WTC11 (cell line): ENCODE measurements around the gene RGSL1. TPM values are rescaled to one million over a fixed set of nuclear protein-coding genes. Genes with fewer than 3 reads are reported as not detected.

Source experiments
- ATAC-seq: fragments of 200-7000 bp; cut with Tn5 transposase; 2 replicates; pipeline ENCODE4 v1.10.0; 2021; ENCODE audit warnings: mild to moderate bottlenecking, moderate library complexity
- CTCF ChIA-PET: fragments of 300-600 bp; sonication (Branson Sonifier 250); formaldehyde crosslinking; loops from one replicate; lab custom pipeline; 2021; ENCODE audit warnings: antibody characterized with exemption; lab: Charles Lee
- POLR2A ChIA-PET: fragments of 350-600 bp; sonication (Branson Sonifier 250); formaldehyde crosslinking; loops from one replicate; lab custom pipeline; 2021; ENCODE audit warnings: antibody characterized with exemption; lab: Charles Lee
- DNase-seq: peaks from one replicate; pipeline ENCODE4 v3.0.0; 2021; ENCODE audit warnings: low spot score
- H3K27ac Mint-ChIP-seq: 2 replicates; pipeline ENCODE4 v1.8.0; 2021; ENCODE audit warnings: mixed read lengths
- H3K27me3 Mint-ChIP-seq: 2 replicates; pipeline ENCODE4 v1.8.0; 2021; ENCODE audit warnings: low read depth, mild to moderate bottlenecking, moderate library complexity, mixed read lengths
- H3K36me3 Mint-ChIP-seq: 2 replicates; pipeline ENCODE4 v1.8.0; 2021; ENCODE audit warnings: mixed read lengths
- H3K4me1 Mint-ChIP-seq: 2 replicates; pipeline ENCODE4 v1.8.0; 2022; ENCODE audit warnings: mixed read lengths
- H3K4me3 Mint-ChIP-seq: 2 replicates; pipeline ENCODE4 v1.8.0; 2021; ENCODE audit warnings: mild to moderate bottlenecking, moderate library complexity, mixed read lengths
- H3K9me3 Mint-ChIP-seq: 2 replicates; pipeline ENCODE4 v1.8.0; 2021; ENCODE audit warnings: mixed read lengths
- ESRRA ChIP-seq: sonication (generic); formaldehyde crosslinking; IDR thresholded peaks from 2 replicates; pipeline ENCODE4 v1.8.1; 2022; ENCODE audit warnings: mild to moderate bottlenecking, missing genetic modification reagents, borderline replicate concordance
- NFATC4 ChIP-seq: fragments of 250-450 bp; sonication (Bioruptor Pico); IDR thresholded peaks from 2 replicates; pipeline ENCODE4 v1.9.0; 2021; ENCODE audit warnings: mild to moderate bottlenecking
- NFE2L1 ChIP-seq: sonication (generic); formaldehyde crosslinking; IDR thresholded peaks from 2 replicates; pipeline ENCODE4 v1.8.1; 2023; ENCODE audit warnings: missing genetic modification reagents
- NR3C1 ChIP-seq: sonication (generic); formaldehyde crosslinking; conservative IDR thresholded peaks from 2 replicates; pipeline ENCODE4 v1.8.1; 2023; ENCODE audit warnings: low read depth, mild to moderate bottlenecking, missing genetic modification reagents
- PRDM15 ChIP-seq: sonication (generic); formaldehyde crosslinking; IDR thresholded peaks from 2 replicates; pipeline ENCODE4 v1.8.0; 2022; ENCODE audit warnings: missing genetic modification reagents
- ZNF532 ChIP-seq: fragments of 250-450 bp; sonication (Bioruptor Pico); IDR thresholded peaks from 2 replicates; pipeline ENCODE4 v1.9.0; 2021; ENCODE audit warnings: mild to moderate bottlenecking, borderline replicate concordance
- total RNA-seq: library from RNA; stranded (reverse); gene quantifications from 3 replicates; pipeline ENCODE4 v1.2.3, GENCODE V29; 2021
- TF ChIP-seq, protein P1 (sequence below): fragments of 250-450 bp; sonication (Bioruptor Pico); IDR thresholded peaks from 2 replicates; pipeline ENCODE4 v1.9.0; 2021; ENCODE audit warnings: mild to moderate bottlenecking
- TF ChIP-seq, protein P2 (sequence below): sonication (generic); formaldehyde crosslinking; IDR thresholded peaks from 2 replicates; pipeline ENCODE4 v1.8.0; 2022; ENCODE audit warnings: mild to moderate bottlenecking, missing genetic modification reagents
- TF ChIP-seq, protein P3 (sequence below): sonication (generic); formaldehyde crosslinking; IDR thresholded peaks from 2 replicates; pipeline ENCODE4 v1.8.1; 2023; ENCODE audit warnings: mild to moderate bottlenecking, missing genetic modification reagents, borderline replicate concordance
- TF ChIP-seq, protein P4 (sequence below): sonication (generic); formaldehyde crosslinking; IDR thresholded peaks from 2 replicates; pipeline ENCODE4 v1.8.0; 2022; ENCODE audit warnings: mild to moderate bottlenecking, missing genetic modification reagents
- TF ChIP-seq, protein P5 (sequence below): fragments of 200-600 bp; IDR thresholded peaks from 2 replicates; pipeline ENCODE4 v1.8.0; 2022; ENCODE audit warnings: antibody characterized with exemption
- TF ChIP-seq, protein P6 (sequence below): sonication (generic); formaldehyde crosslinking; IDR thresholded peaks from 2 replicates; pipeline ENCODE4 v1.8.1; 2023; ENCODE audit warnings: mild to moderate bottlenecking, missing genetic modification reagents, moderate library complexity

The RGSL1 gene
- total RNA-seq, 1 experiment from 2014 or later: not detected

DNA sequence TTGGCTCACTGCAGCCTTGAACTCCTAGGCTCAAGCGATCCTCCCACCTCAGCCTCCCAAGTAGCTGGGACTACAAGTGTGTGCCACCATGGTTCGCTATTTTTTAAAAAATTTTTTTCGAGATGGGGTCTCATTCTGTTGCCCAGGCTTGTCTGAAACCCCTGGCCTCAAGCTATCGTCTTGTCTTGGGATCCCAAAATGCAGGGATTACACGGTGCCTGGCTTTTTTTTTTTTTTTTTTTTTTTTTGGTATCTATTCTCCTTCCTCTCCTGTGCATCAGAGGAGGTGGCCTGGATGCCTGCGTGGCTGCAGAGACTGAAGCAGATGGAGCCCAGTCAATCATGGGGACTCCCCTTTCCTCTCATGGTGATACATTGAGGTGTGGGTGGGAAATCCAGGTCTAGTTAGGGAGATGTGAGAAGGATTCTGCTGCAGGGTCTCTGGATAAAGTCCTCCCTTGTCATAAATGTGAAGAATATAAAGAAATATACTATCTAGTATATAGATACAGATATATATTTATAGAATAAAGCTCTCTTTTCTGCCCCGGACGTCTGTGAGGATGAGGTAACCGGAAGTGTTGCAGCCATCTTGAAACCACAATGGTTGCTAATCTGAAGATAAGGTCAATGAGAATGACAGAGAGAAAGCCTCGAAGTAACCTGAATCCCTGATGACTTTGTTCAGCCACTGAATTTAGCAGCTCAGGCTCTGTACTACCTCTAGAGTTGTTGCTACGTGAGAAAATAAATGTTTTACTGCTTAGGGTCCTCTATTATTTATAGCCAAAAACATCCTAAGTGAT is 19.5 kb upstream of the RGSL1 start:
- Mint-ChIP-seq H3K4me3 (no peak overlapping the region), H3K27ac (no peak overlapping the region), H3K9me3 (no peaks in the 10 kb centered on the region), H3K27me3 (no peaks in the 10 kb centered on the region), H3K36me3 (no peaks in the 10 kb centered on the region), H3K4me1 (no peaks in the 10 kb centered on the region; the same call in 1 of the 2 replicates)
- no peak for DNase-seq
- CTCF ChIA-PET: no interaction called here
- POLR2A ChIA-PET: no interaction called here
- no peak for ATAC-seq
- TF ChIP-seq, protein P1, sequence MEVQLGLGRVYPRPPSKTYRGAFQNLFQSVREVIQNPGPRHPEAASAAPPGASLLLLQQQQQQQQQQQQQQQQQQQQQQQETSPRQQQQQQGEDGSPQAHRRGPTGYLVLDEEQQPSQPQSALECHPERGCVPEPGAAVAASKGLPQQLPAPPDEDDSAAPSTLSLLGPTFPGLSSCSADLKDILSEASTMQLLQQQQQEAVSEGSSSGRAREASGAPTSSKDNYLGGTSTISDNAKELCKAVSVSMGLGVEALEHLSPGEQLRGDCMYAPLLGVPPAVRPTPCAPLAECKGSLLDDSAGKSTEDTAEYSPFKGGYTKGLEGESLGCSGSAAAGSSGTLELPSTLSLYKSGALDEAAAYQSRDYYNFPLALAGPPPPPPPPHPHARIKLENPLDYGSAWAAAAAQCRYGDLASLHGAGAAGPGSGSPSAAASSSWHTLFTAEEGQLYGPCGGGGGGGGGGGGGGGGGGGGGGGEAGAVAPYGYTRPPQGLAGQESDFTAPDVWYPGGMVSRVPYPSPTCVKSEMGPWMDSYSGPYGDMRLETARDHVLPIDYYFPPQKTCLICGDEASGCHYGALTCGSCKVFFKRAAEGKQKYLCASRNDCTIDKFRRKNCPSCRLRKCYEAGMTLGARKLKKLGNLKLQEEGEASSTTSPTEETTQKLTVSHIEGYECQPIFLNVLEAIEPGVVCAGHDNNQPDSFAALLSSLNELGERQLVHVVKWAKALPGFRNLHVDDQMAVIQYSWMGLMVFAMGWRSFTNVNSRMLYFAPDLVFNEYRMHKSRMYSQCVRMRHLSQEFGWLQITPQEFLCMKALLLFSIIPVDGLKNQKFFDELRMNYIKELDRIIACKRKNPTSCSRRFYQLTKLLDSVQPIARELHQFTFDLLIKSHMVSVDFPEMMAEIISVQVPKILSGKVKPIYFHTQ (CRISPR knock-in tag): no peak
- TF ChIP-seq PRDM15 (CRISPR knock-in tag) (no peak), NFATC4 (CRISPR knock-in tag) (no peak), NR3C1 (CRISPR knock-in tag) (no peak), ZNF532 (CRISPR knock-in tag) (no peak)
- TF ChIP-seq, protein P2, sequence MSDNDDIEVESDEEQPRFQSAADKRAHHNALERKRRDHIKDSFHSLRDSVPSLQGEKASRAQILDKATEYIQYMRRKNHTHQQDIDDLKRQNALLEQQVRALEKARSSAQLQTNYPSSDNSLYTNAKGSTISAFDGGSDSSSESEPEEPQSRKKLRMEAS (CRISPR knock-in tag): no peak
- TF ChIP-seq, protein P3, sequence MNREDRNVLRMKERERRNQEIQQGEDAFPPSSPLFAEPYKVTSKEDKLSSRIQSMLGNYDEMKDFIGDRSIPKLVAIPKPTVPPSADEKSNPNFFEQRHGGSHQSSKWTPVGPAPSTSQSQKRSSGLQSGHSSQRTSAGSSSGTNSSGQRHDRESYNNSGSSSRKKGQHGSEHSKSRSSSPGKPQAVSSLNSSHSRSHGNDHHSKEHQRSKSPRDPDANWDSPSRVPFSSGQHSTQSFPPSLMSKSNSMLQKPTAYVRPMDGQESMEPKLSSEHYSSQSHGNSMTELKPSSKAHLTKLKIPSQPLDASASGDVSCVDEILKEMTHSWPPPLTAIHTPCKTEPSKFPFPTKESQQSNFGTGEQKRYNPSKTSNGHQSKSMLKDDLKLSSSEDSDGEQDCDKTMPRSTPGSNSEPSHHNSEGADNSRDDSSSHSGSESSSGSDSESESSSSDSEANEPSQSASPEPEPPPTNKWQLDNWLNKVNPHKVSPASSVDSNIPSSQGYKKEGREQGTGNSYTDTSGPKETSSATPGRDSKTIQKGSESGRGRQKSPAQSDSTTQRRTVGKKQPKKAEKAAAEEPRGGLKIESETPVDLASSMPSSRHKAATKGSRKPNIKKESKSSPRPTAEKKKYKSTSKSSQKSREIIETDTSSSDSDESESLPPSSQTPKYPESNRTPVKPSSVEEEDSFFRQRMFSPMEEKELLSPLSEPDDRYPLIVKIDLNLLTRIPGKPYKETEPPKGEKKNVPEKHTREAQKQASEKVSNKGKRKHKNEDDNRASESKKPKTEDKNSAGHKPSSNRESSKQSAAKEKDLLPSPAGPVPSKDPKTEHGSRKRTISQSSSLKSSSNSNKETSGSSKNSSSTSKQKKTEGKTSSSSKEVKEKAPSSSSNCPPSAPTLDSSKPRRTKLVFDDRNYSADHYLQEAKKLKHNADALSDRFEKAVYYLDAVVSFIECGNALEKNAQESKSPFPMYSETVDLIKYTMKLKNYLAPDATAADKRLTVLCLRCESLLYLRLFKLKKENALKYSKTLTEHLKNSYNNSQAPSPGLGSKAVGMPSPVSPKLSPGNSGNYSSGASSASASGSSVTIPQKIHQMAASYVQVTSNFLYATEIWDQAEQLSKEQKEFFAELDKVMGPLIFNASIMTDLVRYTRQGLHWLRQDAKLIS (CRISPR knock-in tag): no peak

- Mint-ChIP-seq H3K36me3 (no peaks in the 10 kb centered on the region), H3K9me3 (no peaks in the 10 kb centered on the region), H3K4me3 (no peak overlapping the region), H3K27me3 (no peaks in the 10 kb centered on the region), H3K4me1 (no peaks in the 10 kb centered on the region; the same call in 1 of the 2 replicates), H3K27ac (no peak overlapping the region)
- DNase-seq (no peak), ATAC-seq (no peak)
- ChIA-PET POLR2A (no interaction called here), CTCF (no interaction called here)
- no peak for TF ChIP-seq NFE2L1
- TF ChIP-seq, protein P4, sequence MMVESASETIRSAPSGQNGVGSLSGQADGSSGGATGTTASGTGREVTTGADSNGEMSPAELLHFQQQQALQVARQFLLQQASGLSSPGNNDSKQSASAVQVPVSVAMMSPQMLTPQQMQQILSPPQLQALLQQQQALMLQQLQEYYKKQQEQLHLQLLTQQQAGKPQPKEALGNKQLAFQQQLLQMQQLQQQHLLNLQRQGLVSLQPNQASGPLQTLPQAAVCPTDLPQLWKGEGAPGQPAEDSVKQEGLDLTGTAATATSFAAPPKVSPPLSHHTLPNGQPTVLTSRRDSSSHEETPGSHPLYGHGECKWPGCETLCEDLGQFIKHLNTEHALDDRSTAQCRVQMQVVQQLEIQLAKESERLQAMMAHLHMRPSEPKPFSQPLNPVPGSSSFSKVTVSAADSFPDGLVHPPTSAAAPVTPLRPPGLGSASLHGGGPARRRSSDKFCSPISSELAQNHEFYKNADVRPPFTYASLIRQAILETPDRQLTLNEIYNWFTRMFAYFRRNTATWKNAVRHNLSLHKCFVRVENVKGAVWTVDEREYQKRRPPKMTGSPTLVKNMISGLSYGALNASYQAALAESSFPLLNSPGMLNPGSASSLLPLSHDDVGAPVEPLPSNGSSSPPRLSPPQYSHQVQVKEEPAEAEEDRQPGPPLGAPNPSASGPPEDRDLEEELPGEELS (CRISPR knock-in tag): no peak
- TF ChIP-seq, protein P5, sequence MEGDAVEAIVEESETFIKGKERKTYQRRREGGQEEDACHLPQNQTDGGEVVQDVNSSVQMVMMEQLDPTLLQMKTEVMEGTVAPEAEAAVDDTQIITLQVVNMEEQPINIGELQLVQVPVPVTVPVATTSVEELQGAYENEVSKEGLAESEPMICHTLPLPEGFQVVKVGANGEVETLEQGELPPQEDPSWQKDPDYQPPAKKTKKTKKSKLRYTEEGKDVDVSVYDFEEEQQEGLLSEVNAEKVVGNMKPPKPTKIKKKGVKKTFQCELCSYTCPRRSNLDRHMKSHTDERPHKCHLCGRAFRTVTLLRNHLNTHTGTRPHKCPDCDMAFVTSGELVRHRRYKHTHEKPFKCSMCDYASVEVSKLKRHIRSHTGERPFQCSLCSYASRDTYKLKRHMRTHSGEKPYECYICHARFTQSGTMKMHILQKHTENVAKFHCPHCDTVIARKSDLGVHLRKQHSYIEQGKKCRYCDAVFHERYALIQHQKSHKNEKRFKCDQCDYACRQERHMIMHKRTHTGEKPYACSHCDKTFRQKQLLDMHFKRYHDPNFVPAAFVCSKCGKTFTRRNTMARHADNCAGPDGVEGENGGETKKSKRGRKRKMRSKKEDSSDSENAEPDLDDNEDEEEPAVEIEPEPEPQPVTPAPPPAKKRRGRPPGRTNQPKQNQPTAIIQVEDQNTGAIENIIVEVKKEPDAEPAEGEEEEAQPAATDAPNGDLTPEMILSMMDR: no peak
- TF ChIP-seq, protein P6, sequence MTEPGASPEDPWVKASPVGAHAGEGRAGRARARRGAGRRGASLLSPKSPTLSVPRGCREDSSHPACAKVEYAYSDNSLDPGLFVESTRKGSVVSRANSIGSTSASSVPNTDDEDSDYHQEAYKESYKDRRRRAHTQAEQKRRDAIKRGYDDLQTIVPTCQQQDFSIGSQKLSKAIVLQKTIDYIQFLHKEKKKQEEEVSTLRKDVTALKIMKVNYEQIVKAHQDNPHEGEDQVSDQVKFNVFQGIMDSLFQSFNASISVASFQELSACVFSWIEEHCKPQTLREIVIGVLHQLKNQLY (CRISPR knock-in tag): no peak
- TF ChIP-seq ESRRA (CRISPR knock-in tag): no peak
Observed at GRCh38 chr1:182431278-182431677, 18.7 kb upstream of the RGSL1 start.
